Measurements from ENCODE around the gene LBX2. TPM values are rescaled to one million over a fixed set of nuclear protein-coding genes. Genes with fewer than 3 reads are reported as not detected.
"Not testable (repeated sequence)": the region's sequence is repeated elsewhere in the genome, so short reads cannot be mapped to it uniquely, and the experiment has no call there.

The LBX2 gene
- total RNA-seq, 4 donors from 2014 or later: 2.9 TPM; not detected in 3

GRCh38 chr2:74472086-74472944 is 27.1 kb downstream of the LBX2 start, which contains the start of gene MRPL53:
Gene MRPL53, minus strand, starts transcription at chr2:74472680. Its CDS starts 20 bp downstream, at chr2:74472660.
- TF ChIP-seq CTCF (IDR thresholded peaks at IDR 0.05): peak in 1 of 4 experiments; percentile 2
- peak; percentile 55 to 70 for TF ChIP-seq POLR2A (IDR thresholded peaks at IDR 0.05)
- peak within 1 kb of the TSS; percentile 57 to 63 for H3K4me3 ChIP-seq
- H3K9me3 ChIP-seq: no peaks in the 10 kb centered on the region
- peak within 1 kb of the TSS; percentile 77 to 82 for H3K27ac ChIP-seq
- no peaks in the 10 kb centered on the region for H3K4me1 ChIP-seq
- no peaks in the 10 kb centered on the region for H3K36me3 ChIP-seq
- intact Hi-C loops (cut with DNase I; ENCODE audit: low total_unique reads): no loop called here
- H3K27me3 ChIP-seq: no peaks in the 10 kb centered on the region
- DNase-seq: peak; percentile 92 to 93

- intact Hi-C loops (cut with DNase I; ENCODE audit: low total_unique reads): no loop called here
These were observed 27.9 kb downstream of the LBX2 start for GRCh38 chr2:74471332-74472065.

GRCh38 chr2:74470742-74471141 is 28.7 kb downstream of the LBX2 start:
- H3K27ac ChIP-seq; intact Hi-C loops (cut with DNase I; ENCODE audit: low total_unique reads); H3K4me3 ChIP-seq; H3K9me3 ChIP-seq; DNase-seq; H3K27me3 ChIP-seq; H3K36me3 ChIP-seq; H3K4me1 ChIP-seq: not testable (repeated sequence)

More at GRCh38 chr2:74471332-74472065, 27.9 kb downstream of the LBX2 start:
- no peaks in the 10 kb centered on the region for H3K4me1 ChIP-seq
- no peaks in the 10 kb centered on the region for H3K27me3 ChIP-seq
- TF ChIP-seq CTCF (IDR thresholded peaks at IDR 0.05) (no peak), POLR2A (IDR thresholded peaks at IDR 0.05) (no peak)
- H3K9me3 ChIP-seq: no peaks in the 10 kb centered on the region
- peak overlapping the region; percentile 77 to 82 for H3K27ac ChIP-seq
- H3K36me3 ChIP-seq: no peaks in the 10 kb centered on the region
- no peak for DNase-seq
- H3K4me3 ChIP-seq: peak overlapping the region; percentile 57 to 63

- no peaks in the 10 kb centered on the region for H3K36me3 ChIP-seq
- no peak for DNase-seq
- H3K4me3 ChIP-seq: peak overlapping the region; percentile 66 to 96
- H3K9me3 ChIP-seq: no peaks in the 10 kb centered on the region
- no peaks in the 10 kb centered on the region for H3K27me3 ChIP-seq
- TF ChIP-seq CTCF (IDR thresholded peaks at IDR 0.05) (no peak), POLR2A (IDR thresholded peaks at IDR 0.05) (no peak)
- H3K27ac ChIP-seq: peak overlapping the region; percentile 64 to 81
- intact Hi-C loops (cut with DNase I; ENCODE audit: low total_unique reads): no loop called here
- H3K4me1 ChIP-seq: peaks cover 4 to 7% of the 10 kb centered on the region in 2 donors
These were observed 35.0 kb downstream of the LBX2 start for GRCh38 chr2:74464406-74464805.

- Histone ChIP-seq H3K27me3 (no peaks in the 10 kb centered on the region), H3K4me1 (peaks cover 4 to 7% of the 10 kb centered on the region in 2 donors), H3K9me3 (no peaks in the 10 kb centered on the region), H3K36me3 (no peaks in the 10 kb centered on the region), H3K4me3 (no peak overlapping the region), H3K27ac (no peak overlapping the region)
- TF ChIP-seq POLR2A (IDR thresholded peaks at IDR 0.05): no peak
- no peak for TF ChIP-seq CTCF (IDR thresholded peaks at IDR 0.05)
- DNase-seq: no peak
- intact Hi-C loops (cut with DNase I; ENCODE audit: low total_unique reads): no loop called here
These were observed 36.7 kb downstream of the LBX2 start for GRCh38 chr2:74462786-74463105.

All from uterus (tissue), 4 donors.